Measurements from ENCODE around the gene SELPLG.

The SELPLG gene

DNA sequence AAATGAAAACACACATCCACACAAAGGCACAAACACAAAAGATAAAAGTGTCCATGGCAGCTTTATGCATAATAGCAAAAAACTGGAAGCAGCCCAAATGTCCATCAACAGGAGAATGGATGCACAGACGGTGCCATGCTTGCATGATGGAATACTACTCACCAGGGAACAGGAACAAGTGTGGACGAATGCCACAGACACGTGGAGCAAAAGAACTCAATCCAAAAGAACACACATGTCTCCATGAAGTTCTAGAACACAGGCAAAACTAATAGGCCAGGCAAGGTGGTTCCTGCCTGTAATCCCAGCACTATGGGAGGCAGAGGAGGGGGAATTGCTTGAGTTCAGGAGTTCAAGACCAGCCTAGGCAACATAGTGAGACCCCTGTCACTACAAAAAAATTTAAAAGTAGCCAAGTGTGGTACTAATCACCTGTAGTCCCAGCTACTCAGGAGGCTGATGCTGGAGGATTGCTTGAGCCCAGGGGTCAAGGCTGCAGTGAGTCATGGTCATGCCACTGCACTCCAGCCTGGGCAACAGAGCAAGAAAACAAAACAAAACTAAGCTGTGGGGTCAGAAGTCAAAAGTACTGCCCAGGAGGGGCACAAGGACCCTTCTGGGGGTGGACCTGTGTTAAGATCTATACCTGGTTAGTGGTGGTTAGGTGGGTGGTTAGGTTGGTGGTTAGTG lies 28.5 kb downstream of the SELPLG start:
- DNase-seq (ENCODE audit: low read depth, low spot score): no peak

- no peak for DNase-seq (ENCODE audit: low read depth, low spot score)
Measured at GRCh38 chr12:108604208-108604941, 29.3 kb downstream of the SELPLG start.

DNA sequence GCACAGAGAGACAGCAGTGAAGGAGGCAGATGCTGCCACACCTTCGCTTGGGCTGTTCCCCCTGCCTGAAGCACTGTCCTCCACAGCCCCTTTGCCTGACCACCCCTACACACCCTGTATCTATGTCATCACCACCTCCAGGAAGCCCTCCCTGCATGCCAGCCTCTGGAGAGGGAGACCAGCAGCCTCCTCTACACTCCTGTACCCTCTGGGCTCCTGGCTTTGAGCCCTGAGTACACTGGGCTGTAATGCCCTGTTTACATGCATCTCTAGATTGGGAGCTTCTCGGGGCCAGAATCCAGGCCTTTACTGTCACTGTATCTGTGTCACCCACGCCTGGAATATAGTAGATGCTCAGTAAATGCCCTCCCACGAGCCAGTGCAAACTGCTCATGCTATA lies 30.0 kb downstream of the SELPLG start:
- no peak for DNase-seq (ENCODE audit: low read depth, low spot score)

- DNase-seq (ENCODE audit: low read depth, low spot score): no peak
Measured at GRCh38 chr12:108602976-108603704, 30.6 kb downstream of the SELPLG start.

GRCh38 chr12:108602209-108602705 lies 31.4 kb downstream of the SELPLG start:
- DNase-seq (ENCODE audit: low read depth, low spot score): no peak

- DNase-seq (ENCODE audit: low read depth, low spot score): no peak
Measured at GRCh38 chr12:108600702-108601007, 33.0 kb downstream of the SELPLG start.

GRCh38 chr12:108599948-108600701 lies 33.6 kb downstream of the SELPLG start:
- DNase-seq (ENCODE audit: low read depth, low spot score): no peak

GRCh38 chr12:108599541-108599940 lies 34.2 kb downstream of the SELPLG start:
- no peak for DNase-seq (ENCODE audit: low read depth, low spot score)

DNA sequence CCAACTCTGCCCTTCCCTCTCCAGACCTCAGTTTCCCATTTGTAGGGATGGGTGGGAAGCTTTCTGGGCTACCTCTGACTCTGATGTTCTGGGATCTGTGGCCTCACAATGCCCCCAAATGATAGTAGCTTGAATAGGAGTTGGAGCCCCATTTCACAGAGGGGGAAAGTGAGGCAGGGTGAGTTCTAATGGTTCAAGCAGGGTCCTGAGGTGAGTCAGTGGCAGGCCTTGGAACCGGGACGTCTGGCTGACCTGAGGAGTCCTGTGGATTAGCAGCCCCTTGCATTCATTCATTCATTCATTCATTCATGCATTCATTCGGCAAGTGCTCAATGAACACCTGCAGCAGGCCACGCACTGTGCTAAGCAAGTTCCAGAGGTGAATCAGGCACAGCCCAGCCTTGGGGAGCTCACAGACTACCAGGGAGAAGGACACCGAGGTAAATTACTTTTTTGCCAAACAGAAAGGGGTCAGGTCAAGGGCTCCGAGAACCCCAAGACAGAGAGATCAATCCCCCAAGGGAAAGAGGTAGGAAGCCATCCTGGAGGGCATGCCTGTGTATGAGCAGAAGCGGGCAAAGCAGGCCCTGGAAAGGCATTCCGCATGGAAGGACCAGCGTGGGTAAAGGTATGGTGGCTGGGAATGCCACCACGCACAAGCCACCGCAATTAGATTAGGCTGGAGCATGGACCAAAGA lies 35.0 kb downstream of the SELPLG start:
- DNase-seq (ENCODE audit: low read depth, low spot score): no peak

DNA sequence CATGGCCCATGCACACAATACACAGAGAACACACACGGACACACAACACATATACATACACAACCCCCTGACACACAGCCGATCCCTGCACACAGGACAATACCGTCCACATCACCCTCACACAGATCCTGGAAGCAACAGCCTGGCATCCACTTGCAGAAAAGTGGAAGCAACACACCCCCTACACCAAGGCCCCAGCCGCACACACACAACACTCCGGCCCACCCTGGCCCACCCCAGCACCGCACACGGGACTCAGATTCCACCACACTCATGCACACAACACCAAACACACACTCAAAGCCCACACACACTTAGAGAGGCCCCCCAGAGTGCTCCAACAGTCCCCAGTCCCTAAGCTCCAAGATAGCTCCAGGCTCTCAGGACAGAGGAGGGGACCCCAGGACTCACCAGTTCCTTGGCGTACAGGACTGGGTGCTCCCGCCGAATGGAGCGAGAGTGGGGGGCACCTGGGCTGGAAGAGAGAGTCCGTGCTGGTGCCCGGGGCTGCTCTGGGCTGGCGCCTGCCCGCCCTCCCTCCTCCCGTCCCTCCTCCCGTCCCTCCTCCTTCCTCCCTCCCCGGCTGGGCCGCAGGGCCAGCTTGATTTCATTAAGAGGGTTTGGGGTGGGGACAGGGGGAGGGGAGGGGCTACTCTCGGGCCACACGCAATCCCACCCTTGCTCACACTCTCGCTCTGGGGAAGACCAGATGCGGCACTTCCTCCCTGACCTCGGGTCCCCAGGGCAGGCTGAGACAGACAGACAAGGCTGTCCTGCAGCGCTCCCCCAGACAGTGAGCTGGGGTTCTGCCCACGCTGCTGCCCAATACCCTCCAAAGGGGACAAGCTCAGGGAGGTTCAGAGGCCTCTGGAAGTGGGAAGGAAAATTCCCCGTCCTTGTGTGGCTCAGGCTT lies 35.9 kb downstream of the SELPLG start, which contains the start of gene TMEM119:
TMEM119 (minus strand) TSS at position 526 of the 913 bp plus-strand sequence. CDS start 5,701 bp downstream, outside the sequence.
- no peak for DNase-seq (ENCODE audit: low read depth, low spot score)

- no peak for DNase-seq (ENCODE audit: low read depth, low spot score)
Measured at GRCh38 chr12:108596854-108597558, 36.7 kb downstream of the SELPLG start.

GRCh38 chr12:108595711-108596647 lies 37.7 kb downstream of the SELPLG start:
- no peak for DNase-seq (ENCODE audit: low read depth, low spot score)

DNA sequence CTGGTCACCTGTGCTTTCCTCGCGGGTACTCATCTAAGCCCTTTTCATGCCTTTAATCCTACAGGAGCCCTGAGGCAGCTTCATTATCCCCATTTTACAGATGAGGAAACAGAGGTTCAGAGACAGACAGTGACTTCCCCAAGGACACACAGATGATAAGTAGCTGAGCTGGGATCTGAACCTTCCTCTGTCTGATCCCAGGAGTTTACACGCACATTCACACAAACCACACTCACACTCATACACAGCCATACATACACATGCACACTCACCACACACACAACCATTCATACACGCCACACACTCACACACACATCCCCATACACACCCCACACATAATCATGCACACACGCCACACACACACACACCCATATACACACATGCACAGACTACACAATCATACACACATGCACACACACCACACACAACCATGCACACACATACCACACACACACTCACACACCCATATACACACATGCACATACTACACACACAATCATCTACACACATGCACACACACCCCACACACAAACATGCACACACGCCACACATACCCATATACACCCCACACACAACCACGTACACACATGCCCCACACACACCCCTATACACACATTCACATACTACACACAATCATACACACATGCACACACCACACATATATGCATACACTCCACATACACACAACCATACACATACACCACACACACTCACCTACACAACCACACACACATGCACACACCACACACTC lies 38.6 kb downstream of the SELPLG start:
- DNase-seq (ENCODE audit: low read depth, low spot score): no peak

DNA sequence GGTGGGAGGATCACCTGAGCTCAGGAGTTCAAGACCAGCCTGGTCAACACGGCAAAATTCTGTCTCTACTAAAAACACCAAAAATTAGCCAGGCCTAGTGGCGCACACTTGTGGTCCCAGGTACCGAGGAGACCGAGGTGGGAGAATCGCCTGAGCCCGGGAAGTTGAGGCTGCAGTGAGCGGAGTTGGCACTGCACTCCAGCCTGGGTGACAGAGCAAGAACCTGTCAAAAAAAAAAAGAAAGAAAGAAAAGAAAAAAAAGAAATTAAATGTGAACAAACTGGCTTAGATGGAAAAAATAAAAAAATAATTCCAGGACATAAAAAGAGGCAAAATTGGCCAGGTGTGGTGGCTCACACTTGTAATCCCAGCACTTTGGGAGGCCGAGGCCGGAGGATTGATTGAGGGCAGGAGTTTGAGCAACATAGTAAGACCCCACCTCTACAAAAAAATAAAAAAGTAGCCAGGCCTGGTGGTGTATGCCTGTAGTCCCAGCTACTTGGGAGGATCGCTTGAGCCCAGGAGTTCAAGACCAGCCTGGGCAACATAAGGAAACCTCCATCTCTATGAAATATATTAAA lies 39.3 kb downstream of the SELPLG start:
- DNase-seq (ENCODE audit: low read depth, low spot score): no peak

DNA sequence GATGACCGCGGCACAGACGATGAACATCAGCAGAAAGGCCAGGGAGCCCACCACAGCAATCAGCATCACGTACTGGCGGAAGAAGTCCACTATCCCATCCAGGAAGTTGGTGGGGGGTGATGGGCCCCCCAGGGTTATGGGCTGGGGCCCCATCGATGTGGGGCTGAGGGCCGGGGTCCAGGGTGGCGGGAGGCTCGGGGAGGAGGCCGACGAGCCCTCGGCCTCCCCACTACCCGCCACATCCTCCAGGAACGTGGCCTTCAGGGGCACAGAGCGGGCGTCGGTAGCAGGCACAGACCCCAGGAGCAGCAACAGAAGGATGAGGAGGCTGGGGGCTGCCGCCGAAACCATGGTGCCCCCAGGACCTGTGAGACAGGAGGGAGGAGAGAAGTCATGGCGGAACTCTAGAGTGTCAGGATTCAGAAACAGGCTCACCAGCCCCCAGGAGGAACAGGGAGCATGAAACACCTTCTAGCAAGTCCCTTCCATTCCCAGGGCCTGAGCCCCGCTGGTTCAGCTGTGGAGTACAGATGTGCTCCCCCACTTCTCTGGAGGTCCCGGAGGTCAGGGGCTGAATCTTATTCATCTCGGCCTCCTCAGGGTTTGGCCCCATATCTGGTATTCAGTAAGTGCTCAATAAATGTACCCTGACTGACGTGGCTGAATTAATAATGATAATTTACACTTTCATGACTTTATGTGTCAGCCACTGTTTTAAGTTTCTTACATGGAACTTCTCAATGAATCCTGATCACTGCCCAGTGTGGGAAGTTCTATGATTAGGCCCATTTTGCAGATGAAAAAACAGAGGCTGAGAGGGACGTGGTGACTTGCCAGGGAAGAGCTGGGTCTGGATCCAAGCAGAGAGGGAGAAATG lies 41.4 kb downstream of the SELPLG start:
- DNase-seq (ENCODE audit: low read depth, low spot score): no peak
